Measurements from ENCODE around the gene BCAS1. TPM values are rescaled to one million over a fixed set of nuclear protein-coding genes. Genes with fewer than 3 reads are reported as not detected.

BCAS1 gene
- polyA plus RNA-seq, 3 donors = 2.6 to 4.6 (median 3.2) TPM

DNA sequence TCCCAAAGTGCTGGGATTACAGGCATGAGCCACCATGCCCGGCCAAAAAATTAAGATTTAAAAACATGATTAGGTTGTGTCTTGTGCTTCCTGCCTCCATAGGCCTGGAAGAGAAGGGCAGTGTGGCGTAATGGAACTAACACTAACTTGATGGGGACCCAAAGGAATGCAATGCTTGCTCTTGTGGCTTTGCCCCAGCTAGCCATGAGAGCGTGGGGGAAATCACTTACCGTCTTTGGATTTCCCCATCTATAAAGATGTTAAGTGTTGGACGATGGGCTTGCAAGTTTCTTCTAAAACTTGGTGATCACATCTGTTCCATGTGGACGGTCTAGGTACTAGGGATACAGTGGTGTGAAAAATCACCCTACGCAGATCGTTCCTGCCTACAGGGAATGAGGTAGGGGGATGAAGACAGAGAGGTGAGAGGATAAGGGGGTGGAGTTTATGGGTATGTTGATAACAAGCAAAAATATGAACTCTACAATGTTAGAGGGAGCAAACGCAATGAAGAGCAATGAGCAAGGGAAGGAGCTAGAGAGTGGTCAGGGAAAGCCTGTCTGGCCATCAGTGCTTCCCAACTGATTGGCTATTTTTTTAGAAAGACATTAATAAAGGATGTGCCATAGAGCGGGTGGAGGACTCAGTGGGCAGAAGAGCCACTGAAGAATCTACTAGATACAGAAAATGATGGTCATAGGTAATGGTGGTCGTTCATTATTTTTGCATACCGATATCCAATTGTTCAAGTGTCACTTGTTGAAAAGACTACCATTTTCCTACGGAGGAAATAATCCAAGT lies 165.2 kb downstream of the BCAS1 start:
- no peak for DNase-seq

- DNase-seq = no peak
Measured at GRCh38 chr20:53904261-53904660, 166.1 kb downstream of the BCAS1 start.

GRCh38 chr20:53903652-53903987 lies 166.8 kb downstream of the BCAS1 start:
- no peak for DNase-seq

DNA sequence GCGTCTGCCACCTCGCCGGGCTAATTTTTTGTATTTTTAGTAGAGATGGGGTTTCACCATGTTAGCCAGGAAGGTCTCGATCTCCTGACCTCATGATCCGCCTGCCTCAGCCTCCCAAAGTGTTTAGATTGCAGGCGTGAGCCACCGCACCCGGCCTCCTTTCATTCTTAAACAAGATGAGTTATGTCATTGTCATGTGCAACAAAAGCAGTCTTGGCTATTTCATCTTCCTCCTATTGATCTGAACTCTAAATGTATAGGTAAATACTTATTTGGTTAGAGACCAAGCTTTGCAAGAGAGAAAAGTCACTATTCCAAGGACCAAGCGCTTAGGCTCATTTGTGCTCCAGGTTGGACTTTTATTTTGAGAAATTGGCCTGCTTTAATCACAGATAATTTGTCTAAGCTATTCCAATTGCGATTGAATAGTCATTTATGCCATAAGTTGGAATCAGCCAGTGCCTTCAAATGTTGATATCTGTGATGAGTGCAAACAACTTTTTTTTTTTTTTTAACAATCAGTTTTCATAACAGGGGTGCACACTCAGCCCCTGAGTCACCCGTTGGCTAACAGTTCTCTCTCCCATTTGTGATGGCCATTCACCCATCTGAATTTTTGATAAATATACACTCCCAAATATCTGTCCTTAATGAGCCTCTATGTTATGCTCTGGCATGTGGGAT lies 167.3 kb downstream of the BCAS1 start:
- DNase-seq = no peak

DNA sequence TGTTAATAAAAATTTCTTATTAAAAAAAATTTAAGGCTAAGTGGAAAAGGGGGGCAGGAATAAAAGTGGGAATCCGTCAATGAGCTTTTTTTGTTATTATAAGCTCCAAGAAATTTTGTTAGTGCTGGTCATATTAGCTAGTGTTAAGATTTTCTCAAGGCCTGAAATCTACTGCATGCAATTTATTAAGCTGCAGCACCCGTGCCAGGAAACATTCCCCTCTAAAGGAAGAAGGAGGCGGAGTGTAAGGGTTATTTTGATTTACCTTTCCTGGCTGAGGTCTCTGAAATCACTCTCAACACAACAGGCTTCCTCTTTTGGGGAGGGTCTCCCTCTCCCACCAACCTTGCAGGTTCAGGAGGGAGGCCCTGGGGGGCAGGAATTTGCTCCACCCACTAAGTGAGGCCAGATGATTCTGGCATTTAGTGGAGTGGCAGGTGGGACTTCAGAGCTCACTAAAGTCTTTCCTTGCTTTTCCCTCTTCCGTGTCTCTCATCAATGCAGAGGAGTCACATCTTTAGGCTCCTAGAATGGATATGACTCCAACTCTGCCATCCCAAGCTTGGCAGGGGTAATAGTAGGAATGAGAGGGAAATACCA lies 168.8 kb downstream of the BCAS1 start:
- DNase-seq = no peak

DNA sequence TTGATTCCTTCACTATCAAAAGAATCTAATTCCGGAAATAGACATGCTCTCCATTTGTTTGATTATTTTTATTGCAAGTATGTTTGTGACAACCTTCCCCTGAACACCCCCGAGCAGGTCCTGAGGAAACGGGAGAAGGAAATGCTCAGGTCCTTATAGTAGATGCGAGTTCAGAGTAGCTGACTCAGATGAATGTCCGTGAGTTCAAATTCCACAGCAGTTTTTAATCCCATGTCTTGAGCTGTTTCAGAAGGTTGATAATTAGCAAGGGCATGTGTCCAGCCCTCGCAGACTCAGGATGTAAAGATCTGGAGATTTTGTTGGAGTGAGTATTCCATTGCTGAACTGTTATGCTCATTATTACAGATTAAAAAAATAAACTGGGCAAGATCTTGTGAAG lies 169.3 kb downstream of the BCAS1 start:
- no peak for DNase-seq

DNA sequence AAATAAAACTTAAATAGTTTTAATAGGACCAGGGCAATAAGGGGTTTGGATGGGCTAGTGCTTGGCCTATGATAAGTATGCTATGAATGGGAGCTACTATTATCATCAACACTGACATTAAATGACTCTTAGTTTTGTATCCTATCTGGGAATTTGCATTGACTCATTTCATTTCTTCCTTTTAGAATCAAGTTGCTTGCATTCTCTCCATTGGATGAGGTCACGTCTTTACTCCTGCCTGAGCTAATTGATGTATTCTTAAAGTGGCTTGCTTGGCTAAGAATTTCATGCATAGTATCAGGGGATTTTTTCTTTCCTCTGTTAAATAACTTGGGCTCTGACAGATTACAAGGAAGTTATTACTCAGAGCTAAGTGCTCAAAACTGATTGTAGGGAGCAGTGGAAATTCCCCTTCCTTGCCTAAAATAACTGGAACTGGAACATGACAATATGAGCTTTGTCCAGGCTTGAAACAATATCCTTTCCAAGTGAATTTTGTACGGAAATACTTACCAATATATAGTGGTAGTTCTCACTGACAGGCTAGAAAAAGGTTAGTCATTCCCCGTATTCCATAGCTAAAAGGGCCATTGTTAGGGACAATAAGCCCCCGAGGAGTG lies 169.9 kb downstream of the BCAS1 start:
- no peak for DNase-seq

DNA sequence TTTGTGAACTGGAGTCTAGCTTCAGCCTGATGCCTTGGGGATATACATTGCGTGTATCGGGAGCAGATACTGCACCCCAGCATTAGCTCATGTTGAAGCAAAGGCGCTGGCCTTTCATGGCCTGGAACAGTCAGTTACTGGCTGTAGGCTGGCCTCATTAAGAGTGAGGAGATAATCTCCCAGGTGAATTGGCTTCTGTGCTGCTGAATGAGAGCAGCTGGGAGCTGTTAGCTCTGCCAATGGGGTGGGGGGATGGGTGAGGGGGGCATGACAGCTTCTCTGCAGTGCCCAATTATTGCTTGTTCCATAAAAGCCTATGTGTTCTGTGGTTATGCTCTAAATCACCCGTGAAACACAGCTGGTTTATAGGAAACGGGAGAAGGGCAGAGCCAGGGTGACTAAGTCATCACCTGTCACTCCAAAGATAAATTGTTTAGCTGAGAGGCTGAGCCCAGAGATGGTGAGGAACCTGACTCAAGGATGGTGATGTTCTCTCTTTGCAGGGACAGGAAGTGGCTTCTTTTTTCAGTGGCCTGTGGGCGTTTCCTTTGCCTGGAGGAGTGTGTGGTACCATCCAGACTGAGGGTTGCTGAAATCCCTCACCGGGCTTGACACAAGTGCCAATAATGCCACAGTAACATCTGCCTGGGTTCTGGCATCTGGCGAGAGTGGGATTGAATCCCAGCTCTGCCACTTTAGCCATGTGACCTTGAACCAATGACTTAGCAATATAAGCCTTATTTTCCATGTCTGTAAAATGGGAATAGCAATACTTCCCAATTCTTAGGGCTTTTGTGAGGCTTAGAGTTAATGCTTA lies 170.8 kb downstream of the BCAS1 start:
- no peak for DNase-seq

GRCh38 chr20:53898556-53898931 lies 171.8 kb downstream of the BCAS1 start:
- no peak for DNase-seq

GRCh38 chr20:53897884-53898555 lies 172.4 kb downstream of the BCAS1 start:
- DNase-seq = no peak

DNA sequence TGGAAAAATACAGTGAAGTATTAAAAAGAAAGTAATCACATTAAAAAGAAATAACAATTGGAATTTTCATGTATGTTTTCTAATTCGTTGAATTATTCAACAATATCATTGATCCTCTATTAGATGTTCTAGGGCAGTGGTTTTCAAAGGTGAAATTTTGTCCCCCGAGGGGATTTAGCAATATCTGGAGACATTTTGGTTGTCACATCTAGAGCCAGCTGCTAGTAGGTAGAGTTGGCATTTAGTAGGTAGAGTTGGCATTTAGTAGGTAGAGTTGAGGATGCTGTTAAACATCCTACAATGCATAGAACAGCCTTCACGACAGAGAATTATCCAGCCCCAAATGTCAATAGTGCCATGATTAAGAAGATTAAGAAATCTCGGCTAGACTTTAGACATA lies 173.7 kb downstream of the BCAS1 start:
- DNase-seq = no peak

- no peak for DNase-seq
Measured at GRCh38 chr20:53896041-53896440, 174.4 kb downstream of the BCAS1 start.

GRCh38 chr20:53895385-53895755 lies 175.0 kb downstream of the BCAS1 start:
- no peak for DNase-seq

DNA sequence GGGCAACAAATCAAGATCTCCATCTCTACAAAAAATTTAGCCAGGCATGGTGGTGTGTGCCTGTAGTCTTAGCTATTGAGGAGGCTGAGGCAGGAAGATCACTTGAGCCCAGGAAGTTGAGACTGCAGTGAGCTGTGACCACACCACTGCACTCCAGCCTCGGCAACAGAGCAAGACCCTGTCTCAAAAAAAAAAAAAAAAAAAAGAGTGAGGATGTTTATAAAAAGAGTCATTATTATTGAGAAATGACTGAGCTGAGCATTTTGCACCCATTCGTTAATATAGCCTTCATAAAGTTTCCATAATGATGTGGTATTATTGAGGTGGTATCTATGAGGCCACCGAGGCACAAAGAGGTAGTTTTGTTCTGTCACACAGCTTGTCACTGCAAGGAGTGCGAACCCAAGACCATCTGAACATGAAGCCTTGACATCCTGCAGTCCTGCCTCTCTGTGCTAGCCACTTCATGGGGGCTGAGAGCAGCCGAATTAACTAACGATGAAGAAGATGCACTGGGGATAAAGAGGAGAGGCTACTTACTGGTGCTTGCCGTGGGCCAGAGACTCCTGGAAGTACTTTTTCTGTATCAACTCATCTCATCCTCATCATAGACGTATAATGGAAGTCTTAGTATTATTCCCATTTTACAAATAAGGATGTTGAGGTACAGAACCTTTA lies 175.5 kb downstream of the BCAS1 start:
- no peak for DNase-seq

Other genes starting within 250 kb of the BCAS1 start
- gene CYP24A1, start 103.4 kb upstream of the BCAS1 start, polyA plus RNA-seq (ENCODE audit: insufficient read length in 3 of 3) = 1 to 10 TPM in 2 of 3 donors, under 1 TPM in 1; 0.81 to 4.1 (median 1.4) TPM
- gene PFDN4, start 137.5 kb upstream of the BCAS1 start, polyA plus RNA-seq (ENCODE audit: insufficient read length in 3 of 3) = 10 to 100 TPM; 45.3 to 63.9 (median 50.7) TPM

Data from renal pelvis (tissue), 4 donors.